HG03045 (cell line): ENCODE results near the gene METTL22.
A peak's percentile ranks its signal among the peaks of the same experiment; 100 is the strongest.

Experiments
- ATAC-seq: cut with Tn5 transposase; IDR thresholded peaks from one replicate; pipeline ENCODE4 v1.9.1; 2021; ENCODE audit warnings: mild to moderate bottlenecking, moderate library complexity; ENCODE audit not compliant: unreplicated experiment

The METTL22 gene

GRCh38 chr16:8591451-8591850 lies 30.0 kb upstream of the METTL22 start:
- ATAC-seq, result no peak

- ATAC-seq, result no peak
Observed at GRCh38 chr16:8594149-8594666, 27.3 kb upstream of the METTL22 start.

GRCh38 chr16:8595783-8596182 lies 25.7 kb upstream of the METTL22 start:
- ATAC-seq, result no peak

GRCh38 chr16:8596581-8596980 lies 24.9 kb upstream of the METTL22 start:
- ATAC-seq, result no peak

- ATAC-seq, result no peak
Observed at GRCh38 chr16:8600144-8600775, 21.2 kb upstream of the METTL22 start.

GRCh38 chr16:8605554-8605953 lies 15.9 kb upstream of the METTL22 start:
- ATAC-seq, result no peak

- ATAC-seq, result no peak
Observed at GRCh38 chr16:8607214-8607613, 14.3 kb upstream of the METTL22 start.

GRCh38 chr16:8611122-8611521 lies 10.4 kb upstream of the METTL22 start:
- no peak for ATAC-seq

GRCh38 chr16:8611886-8612600 lies 9.5 kb upstream of the METTL22 start:
- ATAC-seq, result no peak

GRCh38 chr16:8614435-8615029 lies 7.0 kb upstream of the METTL22 start:
- no peak for ATAC-seq

GRCh38 chr16:8619671-8620370 lies 1.7 kb upstream of the METTL22 start:
- ATAC-seq, result no peak

- no peak for ATAC-seq
Observed at GRCh38 chr16:8620535-8620934, 963 bp upstream of the METTL22 start.

GRCh38 chr16:8621222-8621571 lies 301 bp upstream of the METTL22 start:
- ATAC-seq, result no peak

- ATAC-seq, result peak; percentile 13
Observed at GRCh38 chr16:8622315-8622656, 788 bp downstream of the METTL22 start.

GRCh38 chr16:8623634-8624033 lies 2.1 kb downstream of the METTL22 start:
- ATAC-seq, result no peak

- ATAC-seq, result no peak
Observed at GRCh38 chr16:8625491-8626087, 4.1 kb downstream of the METTL22 start.

- no peak for ATAC-seq
Observed at GRCh38 chr16:8626946-8627345, 5.4 kb downstream of the METTL22 start.

- no peak for ATAC-seq
Observed at GRCh38 chr16:8627456-8627855, 6.0 kb downstream of the METTL22 start.

- ATAC-seq, result no peak
Observed at GRCh38 chr16:8628981-8629725, 7.7 kb downstream of the METTL22 start.

GRCh38 chr16:8630255-8630953 lies 8.9 kb downstream of the METTL22 start:
- ATAC-seq, result no peak
